ENCODE results near the gene STK10.

DNA sequence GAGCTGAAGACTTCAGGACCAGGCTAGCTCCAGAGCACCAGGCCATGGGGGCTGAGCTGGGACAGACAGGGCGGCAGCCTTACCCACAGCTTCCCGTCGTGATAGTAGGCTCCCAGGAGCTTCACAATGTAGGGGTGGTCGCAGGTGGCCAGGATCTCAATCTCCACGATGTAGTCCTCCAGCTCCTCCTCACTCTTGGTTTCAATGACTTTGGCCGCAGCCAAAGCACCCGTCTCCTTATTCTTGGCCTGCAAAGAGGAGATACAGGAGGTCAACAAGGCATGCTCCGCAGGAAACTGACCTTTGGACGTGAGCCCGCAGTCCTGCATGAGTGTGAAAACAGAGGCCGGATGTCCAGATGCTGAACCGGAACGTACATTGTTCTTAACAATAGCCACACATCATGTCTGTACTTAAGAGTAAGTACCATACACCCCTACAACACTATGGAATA lies 31.5 kb downstream of the STK10 start:
- TF ChIP-seq, protein P1, sequence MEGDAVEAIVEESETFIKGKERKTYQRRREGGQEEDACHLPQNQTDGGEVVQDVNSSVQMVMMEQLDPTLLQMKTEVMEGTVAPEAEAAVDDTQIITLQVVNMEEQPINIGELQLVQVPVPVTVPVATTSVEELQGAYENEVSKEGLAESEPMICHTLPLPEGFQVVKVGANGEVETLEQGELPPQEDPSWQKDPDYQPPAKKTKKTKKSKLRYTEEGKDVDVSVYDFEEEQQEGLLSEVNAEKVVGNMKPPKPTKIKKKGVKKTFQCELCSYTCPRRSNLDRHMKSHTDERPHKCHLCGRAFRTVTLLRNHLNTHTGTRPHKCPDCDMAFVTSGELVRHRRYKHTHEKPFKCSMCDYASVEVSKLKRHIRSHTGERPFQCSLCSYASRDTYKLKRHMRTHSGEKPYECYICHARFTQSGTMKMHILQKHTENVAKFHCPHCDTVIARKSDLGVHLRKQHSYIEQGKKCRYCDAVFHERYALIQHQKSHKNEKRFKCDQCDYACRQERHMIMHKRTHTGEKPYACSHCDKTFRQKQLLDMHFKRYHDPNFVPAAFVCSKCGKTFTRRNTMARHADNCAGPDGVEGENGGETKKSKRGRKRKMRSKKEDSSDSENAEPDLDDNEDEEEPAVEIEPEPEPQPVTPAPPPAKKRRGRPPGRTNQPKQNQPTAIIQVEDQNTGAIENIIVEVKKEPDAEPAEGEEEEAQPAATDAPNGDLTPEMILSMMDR (optimal IDR thresholded peaks at IDR 0.05 in 1 of 3, IDR thresholded peaks at IDR 0.05 in 1 of 3, conservative IDR thresholded peaks at IDR 0.05 in 1 of 3; ENCODE audit: extremely low read depth in 1 of 3, insufficient read depth in 2 of 3, low read length in 3 of 3) = no peak
- no peak for TF ChIP-seq EZH2 (IDR thresholded peaks at IDR 0.05; ENCODE audit: low read length)
